ENCODE results near the gene KNOP1. TPM values are rescaled to one million over a fixed set of nuclear protein-coding genes. Genes with fewer than 3 reads are reported as not detected.

Gene KNOP1
- total and polyA plus RNA-seq, 2 of the 13 experiments (the other 11 are each of a cell fraction or from before 2014, with no cell fraction given), result 21.2 to 57.5 TPM

GRCh38 chr16:19710991-19711545, 7.0 kb downstream of the KNOP1 start (continued):
- TF ChIP-seq AKNA (CRISPR knock-in tag; IDR thresholded peaks at IDR 0.05; ENCODE audit: borderline replicate concordance) (no peak), ATF7 (IDR thresholded peaks at IDR 0.05) (no peak), ATF7 (CRISPR knock-in tag; IDR thresholded peaks at IDR 0.05) (peak; percentile 25; the same call in 1 of the 2 replicates), HDAC2 (CRISPR knock-in tag; IDR thresholded peaks at IDR 0.05) (no peak), SAFB2 (CRISPR knock-in tag; IDR thresholded peaks at IDR 0.05; ENCODE audit: borderline replicate concordance, low read depth) (no peak), NR2C2 (CRISPR knock-in tag; IDR thresholded peaks at IDR 0.05; ENCODE audit: borderline replicate concordance) (peak; percentile 40; the same call in 1 of the 2 replicates), ZFP41 (CRISPR knock-in tag; IDR thresholded peaks at IDR 0.05; ENCODE audit: borderline replicate concordance) (no peak), NFE2L1 (CRISPR knock-in tag; IDR thresholded peaks at IDR 0.05; ENCODE audit: borderline replicate concordance) (no peak), SP2 (CRISPR knock-in tag; IDR thresholded peaks at IDR 0.05) (no peak), FOXK1 (CRISPR knock-in tag; IDR thresholded peaks at IDR 0.05; ENCODE audit: borderline replicate concordance, low read depth) (no peak), ZNF232 (CRISPR knock-in tag; IDR thresholded peaks at IDR 0.05; ENCODE audit: borderline replicate concordance) (no peak), IRF9 (CRISPR knock-in tag; IDR thresholded peaks at IDR 0.05; ENCODE audit: borderline replicate concordance) (no peak), NCOA2 (CRISPR knock-in tag; IDR thresholded peaks at IDR 0.05) (no peak), MZF1 (CRISPR knock-in tag; IDR thresholded peaks at IDR 0.05; ENCODE audit: borderline replicate concordance) (0 out of 2 replicates have a peak, but pooled peaks have one; percentile 42), ZNF296 (CRISPR knock-in tag; conservative IDR thresholded peaks at IDR 0.05) (no peak), XRCC5 (optimal IDR thresholded peaks at IDR 0.05; ENCODE audit: low read length) (peak; percentile 48)
- TF ChIP-seq, protein P1, sequence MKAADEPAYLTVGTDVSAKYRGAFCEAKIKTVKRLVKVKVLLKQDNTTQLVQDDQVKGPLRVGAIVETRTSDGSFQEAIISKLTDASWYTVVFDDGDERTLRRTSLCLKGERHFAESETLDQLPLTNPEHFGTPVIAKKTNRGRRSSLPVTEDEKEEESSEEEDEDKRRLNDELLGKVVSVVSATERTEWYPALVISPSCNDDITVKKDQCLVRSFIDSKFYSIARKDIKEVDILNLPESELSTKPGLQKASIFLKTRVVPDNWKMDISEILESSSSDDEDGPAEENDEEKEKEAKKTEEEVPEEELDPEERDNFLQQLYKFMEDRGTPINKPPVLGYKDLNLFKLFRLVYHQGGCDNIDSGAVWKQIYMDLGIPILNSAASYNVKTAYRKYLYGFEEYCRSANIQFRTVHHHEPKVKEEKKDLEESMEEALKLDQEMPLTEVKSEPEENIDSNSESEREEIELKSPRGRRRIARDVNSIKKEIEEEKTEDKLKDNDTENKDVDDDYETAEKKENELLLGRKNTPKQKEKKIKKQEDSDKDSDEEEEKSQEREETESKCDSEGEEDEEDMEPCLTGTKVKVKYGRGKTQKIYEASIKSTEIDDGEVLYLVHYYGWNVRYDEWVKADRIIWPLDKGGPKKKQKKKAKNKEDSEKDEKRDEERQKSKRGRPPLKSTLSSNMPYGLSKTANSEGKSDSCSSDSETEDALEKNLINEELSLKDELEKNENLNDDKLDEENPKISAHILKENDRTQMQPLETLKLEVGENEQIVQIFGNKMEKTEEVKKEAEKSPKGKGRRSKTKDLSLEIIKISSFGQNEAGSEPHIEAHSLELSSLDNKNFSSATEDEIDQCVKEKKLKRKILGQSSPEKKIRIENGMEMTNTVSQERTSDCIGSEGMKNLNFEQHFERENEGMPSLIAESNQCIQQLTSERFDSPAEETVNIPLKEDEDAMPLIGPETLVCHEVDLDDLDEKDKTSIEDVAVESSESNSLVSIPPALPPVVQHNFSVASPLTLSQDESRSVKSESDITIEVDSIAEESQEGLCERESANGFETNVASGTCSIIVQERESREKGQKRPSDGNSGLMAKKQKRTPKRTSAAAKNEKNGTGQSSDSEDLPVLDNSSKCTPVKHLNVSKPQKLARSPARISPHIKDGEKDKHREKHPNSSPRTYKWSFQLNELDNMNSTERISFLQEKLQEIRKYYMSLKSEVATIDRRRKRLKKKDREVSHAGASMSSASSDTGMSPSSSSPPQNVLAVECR (CRISPR knock-in tag; IDR thresholded peaks at IDR 0.05; ENCODE audit: borderline replicate concordance), result peak; percentile 22; the same call in 1 of the 2 replicates
- TF ChIP-seq, protein P2, sequence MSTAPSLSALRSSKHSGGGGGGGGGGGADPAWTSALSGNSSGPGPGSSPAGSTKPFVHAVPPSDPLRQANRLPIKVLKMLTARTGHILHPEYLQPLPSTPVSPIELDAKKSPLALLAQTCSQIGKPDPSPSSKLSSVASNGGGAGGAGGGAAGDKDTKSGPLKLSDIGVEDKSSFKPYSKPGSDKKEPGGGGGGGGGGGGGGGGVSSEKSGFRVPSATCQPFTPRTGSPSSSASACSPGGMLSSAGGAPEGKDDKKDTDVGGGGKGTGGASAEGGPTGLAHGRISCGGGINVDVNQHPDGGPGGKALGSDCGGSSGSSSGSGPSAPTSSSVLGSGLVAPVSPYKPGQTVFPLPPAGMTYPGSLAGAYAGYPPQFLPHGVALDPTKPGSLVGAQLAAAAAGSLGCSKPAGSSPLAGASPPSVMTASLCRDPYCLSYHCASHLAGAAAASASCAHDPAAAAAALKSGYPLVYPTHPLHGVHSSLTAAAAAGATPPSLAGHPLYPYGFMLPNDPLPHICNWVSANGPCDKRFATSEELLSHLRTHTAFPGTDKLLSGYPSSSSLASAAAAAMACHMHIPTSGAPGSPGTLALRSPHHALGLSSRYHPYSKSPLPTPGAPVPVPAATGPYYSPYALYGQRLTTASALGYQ (CRISPR knock-in tag; IDR thresholded peaks at IDR 0.05), result no peak

Data from HepG2 (cell line).